Measurements from ENCODE around the gene TOM1. TPM values are rescaled to one million over a fixed set of nuclear protein-coding genes. Genes with fewer than 3 reads are reported as not detected.

TOM1 gene
- total RNA-seq, 2 donors from 2014 or later = 62.4 to 63.2 TPM

Small RNA genes within 50 kb of the gene (microRNA-seq; reads per million reads assigned to microRNA genes)
- gene MIR3909 = 5.4 to 12.8 reads per million in 2 donors
- 0 reads per million in 2 donors for gene MIR6069

Other genes with a start within 250 kb of the TOM1 start
- 10 to 100 TPM; 71.5 to 91.1 TPM for gene ISX, start 233.7 kb upstream of the TOM1 start, total RNA-seq
- 10 to 100 TPM; 16.9 to 19.7 TPM for gene HMGXB4, start 42.4 kb upstream of the TOM1 start, total RNA-seq
- gene HMOX1, start 81.2 kb downstream of the TOM1 start, total RNA-seq = 10 to 100 TPM; 29.5 to 52.3 TPM
- 10 to 100 TPM; 17.2 to 32.0 TPM for gene MCM5, start 100.2 kb downstream of the TOM1 start, total RNA-seq
- gene RASD2, start 240.9 kb downstream of the TOM1 start, total RNA-seq = 10 to 100 TPM; 12.9 to 24.5 TPM

Data from left colon (tissue), 2 donors.